Stimulated activated CD8-positive, alpha-beta memory T cell treated with anti-CD3 and anti-CD28 coated beads, Interleukin-7, amount 100 ng/mL, for 24 hours (primary cell): ENCODE measurements around the gene OR2W3.

Source experiments
- DNase-seq: peaks from one replicate; pipeline ENCODE4 v3.0.0-alpha.2; 2020; ENCODE audit warnings: low read depth

OR2W3 gene

DNA sequence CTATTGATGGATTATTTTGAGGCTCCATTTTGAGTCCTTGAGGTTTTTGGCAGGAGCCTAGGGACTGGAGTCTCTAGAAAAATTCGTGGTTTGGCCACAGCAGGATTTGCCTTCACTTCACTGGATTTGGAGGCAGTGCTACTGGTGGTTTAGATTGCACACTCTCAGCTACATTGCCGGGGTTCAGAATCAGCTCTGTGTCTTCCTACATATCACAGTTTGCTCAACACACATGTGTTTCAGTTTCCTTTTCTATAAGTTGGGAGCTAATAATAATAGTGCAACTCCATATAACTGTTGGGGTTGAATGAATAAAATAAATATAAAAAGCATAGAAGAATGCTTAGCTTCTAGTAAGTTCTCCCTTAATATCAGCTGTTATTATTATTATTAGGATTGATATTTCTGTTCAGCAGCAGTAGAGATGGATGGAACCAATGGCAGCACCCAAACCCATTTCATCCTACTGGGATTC, at the start of gene OR2W3:
OR2W3 (plus strand) TSS at position 425 of the 475 bp plus-strand sequence; CDS start at position 425, 0 bp downstream.
- no peak for DNase-seq

DNA sequence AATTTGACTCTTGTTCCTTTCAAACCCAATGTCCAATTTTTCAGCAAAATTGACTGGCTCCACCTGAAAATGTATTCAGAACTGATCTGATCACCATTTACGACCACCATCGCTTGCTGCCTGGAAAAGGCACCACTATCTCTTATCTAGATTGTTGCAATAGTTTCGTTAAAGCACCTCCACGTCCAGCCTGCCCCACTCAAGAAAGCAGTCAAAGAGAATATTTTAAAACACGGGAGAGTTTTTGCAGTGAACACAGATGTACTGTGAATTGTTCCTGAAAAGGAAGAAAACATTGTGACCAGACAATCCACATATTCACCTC, 49.7 kb upstream of the OR2W3 start:
- no peak for DNase-seq

DNA sequence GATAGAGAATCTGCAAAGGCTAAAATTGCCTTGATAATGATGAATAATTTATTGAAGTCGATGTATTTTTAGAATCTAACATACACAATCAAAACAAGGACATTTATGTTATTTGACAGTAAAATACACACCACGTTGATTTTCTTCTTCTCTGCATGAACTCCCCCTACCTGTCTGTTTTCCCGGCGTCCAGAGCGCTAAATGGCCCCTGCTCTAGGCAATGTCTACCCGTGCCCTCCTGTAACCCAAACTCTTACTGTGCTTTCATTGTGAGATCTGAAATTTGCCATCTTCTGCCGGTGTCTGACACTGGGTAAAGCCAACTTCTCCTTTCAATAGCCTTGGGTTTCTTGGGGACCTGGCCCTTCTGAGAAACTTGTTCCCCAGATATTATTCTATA, 47.0 kb upstream of the OR2W3 start:
- DNase-seq = no peak

DNA sequence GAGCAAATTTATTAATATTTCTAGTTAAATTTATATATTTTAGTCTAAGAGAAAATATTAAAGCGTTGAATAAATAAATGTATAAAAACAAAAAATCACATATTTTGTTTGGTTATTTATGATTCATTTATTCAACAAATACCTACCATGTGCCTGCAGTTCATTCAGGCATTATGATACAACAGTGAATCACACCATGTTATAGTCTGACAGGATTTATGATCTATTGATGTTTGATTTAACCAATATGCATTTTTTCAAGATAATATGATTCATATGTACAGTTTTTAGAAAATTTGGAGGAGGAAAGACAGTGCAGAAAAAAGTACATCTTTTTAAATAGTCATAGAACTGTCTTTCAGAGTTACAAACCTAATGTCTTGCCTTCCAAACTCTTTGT, 45.8 kb upstream of the OR2W3 start:
- DNase-seq = no peak

DNA sequence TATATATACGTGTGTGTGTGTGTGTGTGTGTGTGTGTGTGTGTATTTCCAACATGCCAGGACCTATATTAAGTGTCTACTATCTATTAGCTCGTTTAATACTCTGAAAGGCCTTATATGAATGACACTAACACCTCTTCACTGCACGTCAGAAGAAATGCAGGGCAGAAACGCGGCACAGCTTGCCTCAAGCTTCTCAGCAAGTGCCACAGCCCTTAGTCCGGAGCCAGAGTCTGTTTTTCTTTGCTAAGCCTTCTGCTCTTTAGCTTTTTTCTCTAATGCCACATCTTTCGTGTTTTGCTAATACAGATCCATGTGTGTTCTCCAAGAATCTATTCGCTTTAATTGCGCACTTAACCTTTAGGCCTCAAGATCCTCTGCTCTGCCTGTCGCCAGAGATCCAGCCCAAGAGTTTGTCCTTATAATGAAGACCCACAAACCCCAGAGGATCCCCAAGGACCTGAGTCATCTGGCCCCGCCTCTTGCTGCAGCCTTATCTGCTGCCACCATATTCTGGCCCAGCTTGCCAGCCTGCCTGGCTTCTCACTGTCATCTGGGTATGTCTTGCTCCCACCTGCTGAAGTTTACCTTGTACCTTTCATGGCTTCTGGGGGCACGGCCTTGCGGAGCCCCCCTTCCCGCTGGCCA, 40.4 kb upstream of the OR2W3 start:
- no peak for DNase-seq

DNA sequence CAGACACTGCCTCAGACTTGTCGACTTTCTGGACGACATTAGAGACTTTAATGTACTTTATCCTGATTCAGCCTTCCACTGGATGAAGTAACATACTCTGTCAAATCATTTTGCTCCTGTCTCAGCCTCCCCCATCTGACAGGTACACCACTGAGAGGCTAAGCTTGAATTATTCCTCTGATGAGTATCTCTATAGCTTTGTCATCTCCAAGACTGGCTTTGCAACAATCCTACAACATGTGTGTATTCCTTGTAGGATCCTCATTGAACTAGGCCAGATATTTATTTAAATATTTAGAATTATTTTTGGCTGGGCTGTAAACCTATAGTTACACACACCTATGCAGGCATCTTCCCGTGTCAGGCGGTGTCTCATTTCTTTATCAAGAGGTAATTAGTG, 39.5 kb upstream of the OR2W3 start:
- no peak for DNase-seq

DNA sequence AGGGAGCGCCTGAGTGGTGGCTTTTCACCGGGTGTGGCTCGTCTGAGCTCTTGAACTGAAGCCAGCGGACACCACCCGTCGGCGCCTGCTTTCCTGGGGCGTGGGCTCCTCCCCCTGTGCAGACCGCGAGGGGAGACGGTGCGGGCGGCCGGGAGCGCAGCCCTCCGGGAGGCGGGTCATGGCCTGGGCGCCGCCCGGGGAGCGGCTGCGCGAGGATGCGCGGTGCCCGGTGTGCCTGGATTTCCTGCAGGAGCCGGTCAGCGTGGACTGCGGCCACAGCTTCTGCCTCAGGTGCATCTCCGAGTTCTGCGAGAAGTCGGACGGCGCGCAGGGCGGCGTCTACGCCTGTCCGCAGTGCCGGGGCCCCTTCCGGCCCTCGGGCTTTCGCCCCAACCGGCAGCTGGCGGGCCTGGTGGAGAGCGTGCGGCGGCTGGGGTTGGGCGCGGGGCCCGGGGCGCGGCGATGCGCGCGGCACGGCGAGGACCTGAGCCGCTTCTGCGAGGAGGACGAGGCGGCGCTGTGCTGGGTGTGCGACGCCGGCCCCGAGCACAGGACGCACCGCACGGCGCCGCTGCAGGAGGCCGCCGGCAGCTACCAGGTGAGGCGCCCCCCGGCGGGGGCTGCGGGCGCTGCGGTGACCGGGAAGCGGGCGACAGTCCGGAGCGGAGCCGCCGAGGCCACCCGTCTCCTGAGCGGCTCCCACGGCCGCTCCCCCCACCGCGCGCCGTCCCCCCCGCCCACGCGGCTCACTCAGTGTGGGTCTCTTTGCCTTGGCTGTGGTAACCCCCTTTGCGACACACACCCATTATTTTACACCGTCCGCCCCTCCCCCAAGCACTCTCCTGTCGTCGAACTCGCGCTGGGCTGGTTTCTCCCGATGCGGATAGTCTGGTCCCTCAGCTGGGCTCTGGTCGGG, 38.1 kb upstream of the OR2W3 start, which contains the start of gene TRIM58:
TRIM58 (plus strand) TSS at position 119 of the 916 bp plus-strand sequence; CDS start at position 179, 60 bp downstream.
- DNase-seq = no peak

DNA sequence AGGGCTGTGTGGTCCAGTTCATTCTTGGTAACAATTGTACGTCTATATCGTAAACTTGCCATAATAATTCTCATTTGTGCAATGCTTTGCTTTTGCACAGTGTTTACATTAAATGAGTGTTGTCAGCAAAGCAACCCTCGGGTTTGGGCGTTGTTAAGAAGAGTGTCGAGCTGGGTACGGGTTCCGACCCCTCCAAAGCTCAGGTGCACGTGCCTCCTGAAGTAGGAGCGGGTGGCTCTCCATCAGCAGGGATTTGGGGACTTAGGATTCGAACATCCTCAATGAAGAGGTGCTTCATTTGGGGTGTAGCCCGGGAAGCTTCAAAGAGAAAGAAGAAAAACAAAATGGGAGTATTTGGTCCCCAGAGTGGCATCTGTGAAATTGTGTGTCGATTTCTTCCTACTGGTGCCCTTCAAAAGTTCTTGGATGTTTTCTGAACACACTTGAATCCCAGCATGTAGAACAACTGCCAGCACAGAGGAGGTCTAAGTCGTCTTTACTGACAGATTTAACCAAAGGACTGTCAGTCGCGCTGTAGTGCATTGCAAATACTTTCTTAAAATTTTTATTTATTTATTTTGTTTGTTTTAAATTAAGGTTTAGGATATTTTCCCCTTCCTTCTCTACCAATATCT, 37.3 kb upstream of the OR2W3 start:
- DNase-seq = no peak

DNA sequence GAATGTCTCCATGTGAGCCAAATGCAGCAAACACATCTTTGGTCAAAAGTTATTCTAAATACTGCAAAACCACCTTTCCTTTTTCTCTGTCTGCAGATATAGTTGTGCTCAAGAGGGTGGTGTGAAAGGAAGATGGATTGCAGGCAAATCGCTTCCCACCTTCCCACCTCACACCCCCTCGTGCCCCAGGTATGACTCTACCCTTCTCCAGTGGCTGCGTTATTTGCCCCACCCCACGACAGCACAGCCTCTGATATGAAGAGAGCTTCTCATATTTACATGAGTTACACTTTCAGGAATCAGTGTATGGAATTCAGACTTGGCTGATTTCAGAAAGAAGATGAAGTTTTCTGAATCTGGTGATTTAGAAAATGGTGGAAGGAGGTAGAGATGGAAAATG, 32.6 kb upstream of the OR2W3 start:
- DNase-seq = no peak

DNA sequence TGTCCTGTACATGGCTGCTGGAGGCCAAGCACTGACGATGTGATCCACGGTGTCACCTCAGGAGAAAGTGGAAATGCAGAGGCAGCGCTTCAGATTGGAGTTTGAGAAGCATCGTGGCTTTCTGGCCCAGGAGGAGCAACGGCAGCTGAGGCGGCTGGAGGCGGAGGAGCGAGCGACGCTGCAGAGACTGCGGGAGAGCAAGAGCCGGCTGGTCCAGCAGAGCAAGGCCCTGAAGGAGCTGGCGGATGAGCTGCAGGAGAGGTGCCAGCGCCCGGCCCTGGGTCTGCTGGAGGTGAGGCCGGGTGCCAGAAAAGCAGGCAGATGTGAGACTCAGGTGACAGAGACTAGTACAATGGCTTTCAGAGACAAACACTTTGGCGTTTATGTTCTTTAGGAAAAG, 30.7 kb upstream of the OR2W3 start:
- no peak for DNase-seq

DNA sequence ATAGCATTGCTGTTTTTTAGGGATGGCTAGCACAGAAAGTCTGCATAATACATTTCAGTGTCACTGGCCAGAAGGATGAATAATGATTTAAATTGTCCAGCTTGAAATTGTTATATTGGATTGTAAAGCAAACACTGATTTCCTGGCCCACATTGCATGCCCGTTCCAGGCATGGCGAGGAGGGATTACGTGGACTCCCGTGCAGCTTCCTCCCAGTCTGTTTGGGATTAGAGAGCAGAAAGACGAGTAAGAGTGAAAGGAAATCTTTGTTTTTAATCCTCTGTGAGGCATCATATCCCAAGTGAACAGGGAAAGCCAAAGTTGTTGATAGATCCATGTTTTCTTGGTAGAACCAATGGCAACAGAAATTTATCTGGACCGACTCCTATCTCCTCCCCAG, 30.0 kb upstream of the OR2W3 start:
- DNase-seq = no peak

DNA sequence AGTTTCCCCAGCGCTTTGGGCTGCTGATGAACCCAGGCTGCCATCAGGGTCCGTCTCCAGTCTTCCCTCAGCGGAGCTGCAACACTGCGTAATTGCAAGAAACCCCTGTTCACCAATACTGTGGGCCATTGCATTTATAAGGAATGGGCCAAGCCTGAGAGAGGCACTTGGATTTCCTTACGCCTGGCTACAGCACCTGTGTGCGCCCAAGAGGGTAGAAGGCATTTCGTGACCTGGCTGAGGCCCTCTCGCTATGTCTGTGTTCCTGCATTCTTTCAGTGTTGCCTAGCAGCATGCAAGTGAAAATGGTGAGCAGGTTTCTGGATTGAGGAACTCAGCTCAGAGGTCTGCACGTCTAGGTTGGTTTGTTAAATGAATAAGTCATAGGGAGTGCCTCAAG, 12.0 kb upstream of the OR2W3 start:
- no peak for DNase-seq

DNA sequence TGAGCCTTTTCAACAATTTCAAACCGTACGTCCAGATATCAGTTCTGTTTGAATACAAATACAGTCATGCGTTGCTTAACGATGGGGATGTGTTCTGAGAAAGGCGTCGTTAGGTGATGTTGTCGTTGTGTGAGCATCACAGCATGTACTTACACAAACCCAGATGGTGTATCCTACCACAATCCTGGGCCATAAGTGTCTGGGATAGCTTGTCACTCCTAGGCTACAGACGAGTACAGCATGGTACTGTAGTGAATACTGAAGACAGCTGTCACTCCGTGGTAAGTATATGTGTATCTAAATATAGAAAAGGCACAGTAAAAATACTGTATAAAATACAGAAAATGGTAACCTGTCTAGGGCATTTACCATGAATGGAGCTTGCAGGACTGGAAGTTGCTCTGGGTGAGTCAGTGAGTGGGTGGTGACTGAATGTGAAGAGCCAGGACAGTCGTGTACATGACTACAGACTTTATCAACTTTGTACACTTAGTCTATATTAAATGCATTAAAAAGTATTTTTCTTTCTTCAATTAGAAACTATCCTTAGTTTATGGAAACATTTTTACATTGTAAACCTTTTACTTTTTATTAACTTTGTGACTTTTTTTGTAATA, 10.5 kb upstream of the OR2W3 start:
- no peak for DNase-seq

DNA sequence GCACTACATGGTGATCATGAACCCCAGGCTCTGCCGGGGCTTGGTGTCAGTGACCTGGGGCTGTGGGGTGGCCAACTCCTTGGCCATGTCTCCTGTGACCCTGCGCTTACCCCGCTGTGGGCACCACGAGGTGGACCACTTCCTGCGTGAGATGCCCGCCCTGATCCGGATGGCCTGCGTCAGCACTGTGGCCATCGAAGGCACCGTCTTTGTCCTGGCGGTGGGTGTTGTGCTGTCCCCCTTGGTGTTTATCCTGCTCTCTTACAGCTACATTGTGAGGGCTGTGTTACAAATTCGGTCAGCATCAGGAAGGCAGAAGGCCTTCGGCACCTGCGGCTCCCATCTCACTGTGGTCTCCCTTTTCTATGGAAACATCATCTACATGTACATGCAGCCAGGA, 589 bp downstream of the OR2W3 start:
- no peak for DNase-seq

DNA sequence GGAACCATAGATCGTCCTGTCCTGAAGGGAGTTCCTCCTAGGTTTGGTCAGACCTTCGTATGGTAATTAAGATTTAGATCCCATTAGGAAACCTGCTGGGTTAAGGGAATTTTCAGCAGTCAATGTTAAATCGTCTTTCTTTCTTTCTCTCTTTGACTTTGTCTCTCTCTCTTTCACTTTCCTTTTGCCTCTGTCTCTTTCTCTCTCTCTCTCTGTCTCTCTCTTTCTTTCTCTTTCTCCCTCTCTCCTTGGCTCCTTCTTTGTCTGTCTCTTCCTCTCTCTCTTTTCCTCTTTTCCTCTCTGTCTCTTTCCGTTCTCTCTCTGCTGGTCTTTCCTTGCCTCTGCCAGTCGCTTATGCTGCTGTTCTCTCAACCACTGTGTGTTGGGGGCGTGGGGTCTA, 8.7 kb downstream of the OR2W3 start:
- no peak for DNase-seq

DNA sequence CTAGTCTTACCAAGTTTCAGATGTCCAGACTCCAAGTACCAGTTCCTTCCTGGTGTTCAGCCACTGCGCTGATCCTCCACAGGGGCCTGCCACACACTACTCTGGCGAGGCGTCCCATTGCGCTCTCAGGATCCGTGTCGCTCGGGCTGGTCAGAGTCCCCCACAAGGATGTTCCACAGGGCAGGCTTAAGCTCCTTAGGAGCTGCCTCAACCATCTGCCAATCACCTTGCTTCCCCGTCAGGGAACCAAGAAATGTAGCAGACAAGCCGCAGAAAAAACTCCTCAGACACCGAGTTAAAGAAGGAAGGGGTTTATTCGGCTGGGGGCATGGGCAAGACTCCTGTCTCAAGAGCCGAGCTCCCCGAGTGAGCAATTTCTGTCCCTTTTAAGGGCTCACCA, 9.8 kb downstream of the OR2W3 start:
- DNase-seq = no peak

DNA sequence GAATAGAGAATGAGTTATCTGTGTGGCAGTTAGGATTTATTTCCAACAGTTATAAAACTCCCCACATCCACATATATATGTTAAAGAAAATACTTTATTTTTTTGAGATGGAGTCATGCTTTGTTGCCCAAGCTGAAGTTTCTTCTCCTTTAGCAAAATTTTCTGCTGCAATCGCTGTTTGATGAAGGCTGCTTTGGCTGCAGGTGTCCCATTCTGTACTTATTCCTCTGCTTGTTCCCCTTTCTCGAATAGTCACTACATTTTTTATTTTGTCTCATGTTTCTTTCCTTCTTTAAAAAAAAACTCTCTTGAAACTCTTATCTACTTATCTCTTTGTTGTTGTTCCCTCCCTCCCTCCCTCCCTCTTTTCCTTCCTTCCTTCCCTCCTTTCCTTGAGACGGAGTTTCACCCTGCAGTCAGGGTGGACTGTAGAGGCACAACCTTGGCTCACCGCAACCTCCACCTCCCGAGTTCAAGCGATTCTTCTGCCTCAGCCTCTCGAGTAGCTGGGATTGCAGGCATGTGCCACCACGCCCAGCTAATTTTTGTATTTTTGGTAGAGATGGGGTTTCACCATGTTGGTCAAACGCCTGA, 10.6 kb downstream of the OR2W3 start:
- no peak for DNase-seq

DNA sequence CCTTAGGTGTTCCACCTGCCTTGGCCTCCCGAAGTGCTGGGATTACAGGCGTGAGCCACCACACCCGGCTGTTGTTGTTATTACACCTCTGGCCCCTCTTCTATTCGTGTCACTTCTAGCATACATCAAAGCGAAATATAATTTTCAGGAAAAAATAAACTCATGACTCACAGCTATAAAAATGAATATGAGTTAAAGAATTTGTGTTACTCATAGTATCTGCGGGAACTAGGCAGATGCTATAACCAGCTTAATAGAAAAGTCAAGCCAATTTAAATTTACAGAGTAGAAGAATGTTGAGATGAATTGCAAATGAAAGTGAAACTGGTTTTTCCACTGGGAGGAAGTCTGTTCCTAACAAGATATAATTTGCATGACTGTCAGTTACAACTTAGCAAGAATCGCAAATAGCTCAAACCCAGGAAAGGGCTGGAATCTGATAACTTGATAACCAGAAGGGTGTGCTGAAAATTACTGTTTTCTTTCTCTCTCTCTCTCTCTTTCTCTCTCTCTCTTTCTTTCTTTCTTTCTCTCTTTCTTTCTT, 11.2 kb downstream of the OR2W3 start:
- DNase-seq = no peak

DNA sequence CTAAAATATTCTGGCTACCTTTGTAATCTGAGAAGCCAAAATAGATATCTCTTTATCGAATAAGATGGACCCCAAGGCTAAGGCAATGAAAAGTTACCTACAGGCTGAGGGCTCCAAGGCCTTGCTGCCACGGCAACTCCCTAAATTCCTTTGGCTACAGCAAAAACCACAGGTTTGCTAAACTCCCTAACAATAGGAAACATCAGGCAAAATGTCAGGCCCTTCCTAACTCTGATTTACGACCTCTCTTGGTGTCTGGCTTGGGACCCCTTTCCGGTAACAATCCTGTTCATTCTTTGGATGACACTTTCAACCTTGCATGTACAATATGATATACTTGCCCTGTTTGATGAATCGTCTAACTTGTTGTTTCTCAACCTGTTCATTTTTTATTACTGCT, 13.4 kb downstream of the OR2W3 start:
- DNase-seq = no peak

DNA sequence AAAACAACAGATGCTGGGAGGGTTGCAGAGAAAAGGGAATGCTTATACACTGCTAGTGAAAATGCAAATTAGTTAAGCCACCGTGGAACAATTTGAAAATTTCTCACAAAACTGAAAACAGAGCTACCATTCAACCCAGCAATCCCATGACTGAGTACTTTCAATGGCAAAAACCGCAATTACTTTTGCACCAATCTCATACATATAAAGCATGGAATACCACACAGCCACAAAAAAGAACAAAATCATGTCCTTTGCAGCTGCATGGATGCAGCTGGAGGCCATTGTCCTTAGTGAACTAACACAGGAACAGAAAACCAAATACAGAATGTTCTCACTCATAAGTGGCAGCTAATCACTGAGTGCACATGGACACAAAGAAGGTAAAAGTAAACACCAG, 18.4 kb downstream of the OR2W3 start:
- DNase-seq = no peak

DNA sequence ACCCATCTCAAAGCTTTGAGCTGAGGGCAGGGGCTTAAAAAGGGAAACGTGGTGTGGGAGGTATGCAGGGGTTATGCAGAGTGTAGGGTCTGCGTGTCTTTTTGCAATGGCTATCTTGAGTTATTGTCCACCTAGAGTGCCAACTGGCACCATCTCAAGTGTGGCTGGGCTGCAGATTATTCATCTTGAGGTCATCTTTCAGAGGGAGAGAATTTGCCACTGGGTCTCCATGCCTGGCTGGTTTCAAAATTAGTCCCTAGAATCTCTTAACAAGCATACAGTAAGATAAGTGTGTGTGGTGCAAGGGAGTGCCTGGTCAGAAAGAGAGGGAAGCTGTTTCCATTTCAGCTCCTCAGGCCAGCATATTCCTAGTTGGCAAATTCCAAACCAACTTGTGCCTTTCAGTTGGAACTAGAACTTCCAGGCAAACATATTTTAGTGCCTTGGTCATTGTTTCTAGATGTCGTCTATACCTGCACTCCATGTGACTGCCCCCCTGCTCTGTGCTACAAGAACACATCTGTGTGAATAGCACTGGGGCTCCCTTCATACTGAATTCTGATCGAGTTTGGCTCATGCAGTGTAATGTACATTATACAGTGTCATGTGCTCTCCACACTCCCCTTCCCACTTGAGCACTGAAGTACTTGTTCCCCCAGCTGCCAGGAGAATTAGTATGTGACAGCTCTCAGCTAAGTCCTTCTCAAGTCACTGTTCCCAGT, 19.7 kb downstream of the OR2W3 start:
- no peak for DNase-seq
